Ramos (cell line): ENCODE results near the gene DNAAF5.

Experiments used
- in situ Hi-C: fragments of 300-500 bp; cut with MboI; formaldehyde crosslinking; loops from one replicate; pipeline ENCODE4 v1.14.3; 2022; ENCODE audit warnings: low sequenced_read_pairs; ENCODE audit not compliant: unreplicated experiment

The DNAAF5 gene

DNA sequence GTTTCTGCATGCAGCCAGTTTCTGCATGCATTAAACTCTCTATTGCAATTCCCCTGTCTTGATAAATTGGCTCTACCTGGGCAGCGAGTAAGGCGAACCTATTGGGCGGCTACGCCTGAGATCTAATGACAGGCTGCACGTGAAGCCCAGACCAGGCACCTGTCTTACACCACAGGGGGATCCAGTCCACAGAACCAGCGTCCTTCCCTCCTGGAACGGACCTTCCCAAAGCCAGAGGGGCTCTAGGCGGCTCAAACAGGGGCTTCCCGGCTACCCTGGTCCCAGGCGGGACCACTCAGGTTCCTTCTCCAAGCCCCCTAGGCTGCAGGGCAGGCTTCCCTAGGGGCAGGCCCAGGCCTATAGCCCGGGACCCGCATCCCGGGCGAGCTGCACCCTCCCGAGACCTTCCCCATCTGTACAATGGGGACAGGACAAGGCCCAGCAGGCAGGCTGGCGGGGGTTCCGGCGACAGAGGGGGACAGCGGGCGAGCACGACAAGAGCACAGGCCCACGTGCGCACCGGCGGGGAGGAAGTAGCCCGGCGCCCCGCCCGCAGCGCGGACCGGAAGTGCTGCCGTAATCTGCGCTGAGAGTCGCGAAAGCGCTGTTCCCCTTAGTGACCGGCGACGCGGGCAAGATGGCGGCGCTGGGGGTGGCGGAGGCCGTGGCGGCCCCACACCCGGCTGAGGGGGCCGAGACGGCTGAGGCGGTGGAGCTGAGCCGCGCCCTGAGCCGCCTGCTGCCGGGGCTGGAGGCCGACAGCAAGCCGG is at the start of gene DNAAF5:
DNAAF5 (plus strand) TSS at position 616 of the 770 bp plus-strand sequence; CDS start at position 638, 22 bp downstream.
- in situ Hi-C loops: no loop called here

DNA sequence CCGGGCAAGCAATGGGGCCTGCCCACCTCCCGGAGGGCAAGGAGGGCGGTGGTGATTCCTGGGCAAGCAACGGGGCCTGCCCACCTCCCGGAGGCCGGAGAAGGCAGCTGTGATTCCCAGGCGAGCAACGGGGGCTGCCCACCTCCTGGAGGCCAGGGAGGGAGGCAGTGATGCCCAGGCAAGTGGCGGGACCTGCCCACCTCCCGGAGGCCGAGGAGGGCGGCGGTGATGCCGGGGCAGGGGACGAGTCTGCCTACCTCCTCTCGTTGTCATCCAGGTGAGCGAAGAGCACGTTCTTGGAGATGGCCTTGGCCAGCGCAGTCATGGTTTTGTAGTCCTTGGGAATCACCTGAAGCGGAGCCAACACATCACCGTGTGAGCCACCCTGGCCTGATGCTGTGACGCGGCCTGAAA is 49.5 kb upstream of the DNAAF5 start:
- in situ Hi-C loops: no loop called here

DNA sequence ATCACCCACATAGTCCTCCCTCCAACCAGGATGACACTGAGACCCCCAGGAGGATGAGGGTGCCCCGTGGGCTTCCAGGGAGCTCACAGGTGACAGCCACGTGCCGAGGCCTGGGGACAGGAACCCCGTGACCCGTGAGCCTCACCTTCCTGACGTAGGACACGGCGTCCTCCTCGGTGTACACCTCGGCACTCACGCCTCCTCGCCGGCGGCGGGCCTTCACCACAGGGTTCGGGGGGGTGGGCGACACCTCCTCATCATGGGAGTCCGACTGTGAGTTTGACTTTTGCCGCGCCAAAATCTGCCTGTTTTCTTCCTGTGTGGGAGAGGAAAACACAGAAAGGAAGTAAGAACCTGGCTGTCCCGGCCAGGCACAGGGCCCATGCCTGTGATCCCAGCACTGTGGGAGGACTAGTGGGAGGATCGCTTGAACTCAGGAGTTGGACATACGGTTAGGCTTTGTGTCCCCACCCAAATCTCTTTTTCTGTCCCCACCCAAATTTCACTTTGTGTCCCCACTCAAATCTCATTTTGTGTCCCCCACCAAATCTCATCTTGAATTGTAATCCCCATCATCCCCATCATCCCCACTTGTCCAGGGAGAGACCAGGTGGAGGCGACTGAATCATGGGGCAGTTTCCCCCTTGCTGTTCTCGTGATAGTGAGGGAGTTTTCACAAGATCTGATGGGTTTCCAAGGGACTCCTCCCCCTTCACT is 45.9 kb upstream of the DNAAF5 start:
- in situ Hi-C loops: no loop called here

DNA sequence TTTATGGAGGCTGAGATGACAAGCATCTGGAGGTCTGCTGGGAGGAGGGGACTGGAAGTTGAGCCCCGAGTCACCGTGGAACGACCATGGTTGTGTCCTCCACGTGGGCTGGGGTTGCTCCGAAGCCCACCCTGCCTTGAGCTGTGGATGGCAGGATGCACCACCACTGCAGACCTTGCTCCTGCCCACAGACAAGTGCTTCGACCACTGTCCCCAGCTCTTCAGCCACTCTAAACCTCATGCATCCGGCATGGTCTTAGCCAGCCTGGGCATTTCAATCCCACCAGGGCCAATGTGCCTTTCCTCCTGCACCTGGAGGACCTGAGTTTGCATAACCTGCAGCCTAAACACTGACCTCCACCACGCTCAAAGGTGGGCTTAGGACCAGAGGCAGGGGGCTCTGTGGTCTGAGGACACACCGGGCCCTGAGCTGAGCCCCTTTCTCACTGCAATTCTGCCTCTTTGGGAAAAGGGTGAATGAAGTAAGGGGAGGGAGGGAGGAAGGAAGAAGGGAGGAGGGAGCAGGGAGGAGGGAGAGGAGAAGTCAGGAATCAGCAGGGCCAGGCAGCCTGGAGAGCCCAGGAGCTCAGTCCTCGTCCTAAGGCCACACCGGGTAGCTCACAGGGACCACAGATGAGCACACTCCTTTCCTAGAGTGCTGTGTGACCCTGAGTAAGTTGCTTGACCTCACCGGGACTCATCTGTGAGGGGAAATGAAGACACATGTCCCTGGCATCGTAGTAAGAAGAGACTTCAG is 44.8 kb upstream of the DNAAF5 start:
- in situ Hi-C loops: no loop called here

DNA sequence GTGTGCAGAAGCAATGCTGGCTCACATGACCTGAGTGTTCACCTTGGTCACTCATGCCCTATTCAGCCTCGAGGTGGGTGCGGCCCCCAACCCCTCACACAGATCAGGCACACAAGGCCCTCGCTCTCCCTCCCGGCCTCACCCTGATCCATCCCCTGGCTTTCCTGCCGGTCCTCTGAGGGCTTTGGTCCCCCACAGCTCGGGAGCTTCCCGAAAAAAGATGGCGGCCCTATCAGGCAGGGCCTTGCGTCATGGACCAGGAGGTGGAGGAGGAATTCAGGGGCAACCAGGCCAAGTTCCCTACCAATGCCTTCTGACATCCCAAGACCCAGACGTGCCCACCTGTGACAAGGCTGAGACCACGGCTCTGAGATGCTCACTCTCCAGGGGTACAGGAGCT is 43.7 kb upstream of the DNAAF5 start:
- in situ Hi-C loops: no loop called here

DNA sequence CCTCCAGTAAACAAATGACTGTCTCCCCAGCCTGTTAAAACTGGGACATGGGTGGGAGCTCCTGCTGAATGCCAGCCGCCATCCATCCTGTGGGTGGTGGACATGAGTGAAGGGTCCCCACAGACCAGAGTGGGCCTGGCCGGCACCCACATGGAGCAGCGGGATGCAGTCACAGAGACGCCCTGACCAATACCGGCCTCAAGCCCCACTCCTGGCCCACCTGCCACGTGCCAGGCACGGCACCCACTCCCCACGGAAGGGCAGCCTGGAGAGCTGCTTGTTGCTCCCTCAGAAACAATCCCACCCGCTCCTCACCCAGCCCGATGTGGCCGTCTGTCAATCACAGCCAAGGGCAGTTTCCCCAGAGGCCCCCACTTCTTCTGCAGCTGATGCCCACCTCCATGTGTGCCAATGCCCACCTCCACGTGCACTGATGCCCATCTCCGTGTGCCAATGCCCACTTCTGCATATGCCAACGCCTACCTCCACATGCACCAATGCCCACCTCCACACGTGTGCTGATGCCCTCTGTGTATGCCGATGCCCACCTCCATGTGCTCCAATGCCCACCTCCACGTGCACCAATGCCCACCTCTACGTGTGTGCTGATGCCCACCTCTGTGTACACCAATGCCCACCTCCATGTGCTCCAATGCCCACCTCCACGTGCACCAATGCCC is 42.8 kb upstream of the DNAAF5 start:
- in situ Hi-C loops: no loop called here

DNA sequence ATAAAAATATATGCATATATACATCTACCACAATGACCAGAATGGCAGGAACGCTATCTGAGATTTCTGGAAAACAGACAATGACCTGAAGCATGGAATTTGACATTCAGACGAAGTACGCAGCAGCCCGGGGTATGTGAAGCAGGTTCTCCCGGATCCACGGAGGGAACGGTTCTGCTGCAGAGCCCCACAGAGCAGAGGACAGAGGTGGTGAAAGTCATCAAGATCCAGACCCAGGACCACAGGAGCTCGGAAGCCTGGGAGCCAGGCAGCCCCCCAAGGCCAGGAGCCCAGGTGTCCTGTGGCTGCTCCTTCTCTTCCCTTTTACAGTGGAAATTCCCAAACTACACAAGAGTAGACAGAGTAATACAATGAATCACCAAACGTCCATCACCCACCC is 42.1 kb upstream of the DNAAF5 start:
- in situ Hi-C loops: no loop called here

DNA sequence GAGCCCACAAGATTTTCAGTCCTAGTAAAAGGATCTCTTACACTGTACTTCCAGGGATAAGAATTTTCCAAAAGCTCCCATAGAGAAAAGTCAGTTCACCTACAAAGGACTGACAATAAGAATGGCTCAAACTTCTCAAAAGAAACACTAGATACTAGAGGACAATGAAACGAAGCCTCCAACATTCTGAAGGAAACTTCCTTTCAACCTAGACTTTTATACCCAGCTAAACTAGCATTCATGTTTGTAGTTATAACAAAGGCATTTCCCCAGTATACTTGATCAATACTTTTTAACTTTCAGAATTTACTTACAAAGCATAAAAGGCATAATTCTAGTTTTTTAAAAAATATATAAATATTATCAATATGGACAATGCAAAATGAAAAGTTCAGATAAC is 41.0 kb upstream of the DNAAF5 start:
- in situ Hi-C loops: no loop called here

DNA sequence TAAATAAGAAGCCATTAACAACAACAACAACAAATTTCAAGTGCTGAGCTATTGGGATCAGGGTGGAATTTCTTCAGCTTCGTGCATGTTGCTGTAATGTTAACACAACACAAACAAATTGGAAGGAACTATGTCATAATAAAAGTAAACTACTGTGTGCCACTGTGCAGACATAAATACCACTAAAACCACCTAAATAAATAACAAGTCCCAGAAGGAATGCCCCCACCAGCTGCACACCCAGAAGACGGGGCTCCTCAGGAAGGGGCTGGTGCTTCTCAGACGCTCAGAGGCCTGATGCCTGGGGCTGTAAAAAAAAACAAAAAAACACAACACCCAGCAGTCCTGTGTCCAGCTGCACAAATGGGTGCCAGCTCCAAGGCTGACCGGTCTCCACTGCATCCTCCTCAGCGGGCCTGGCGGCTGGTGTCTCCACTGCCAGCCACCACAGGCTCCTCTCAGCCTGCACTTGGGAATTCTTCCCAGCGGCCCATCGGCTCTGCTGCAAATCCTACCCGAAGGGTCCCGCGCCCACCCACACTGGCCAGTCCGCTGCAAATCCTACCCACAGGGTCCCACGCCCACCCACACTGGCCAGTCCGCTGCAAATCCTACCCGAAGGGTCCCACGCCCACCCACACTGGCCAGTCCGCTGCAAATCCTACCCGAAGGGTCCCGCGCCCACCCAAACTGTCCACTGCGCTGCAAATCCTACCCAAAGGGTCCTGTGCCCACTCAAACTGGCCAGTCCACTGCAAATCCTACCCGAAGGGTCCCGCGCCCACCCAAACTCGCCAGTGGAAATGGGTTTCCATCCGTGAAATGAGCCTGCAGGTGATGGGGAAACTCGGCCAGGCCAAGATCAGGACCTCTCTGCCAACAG is 35.8 kb upstream of the DNAAF5 start:
- in situ Hi-C loops: no loop called here

DNA sequence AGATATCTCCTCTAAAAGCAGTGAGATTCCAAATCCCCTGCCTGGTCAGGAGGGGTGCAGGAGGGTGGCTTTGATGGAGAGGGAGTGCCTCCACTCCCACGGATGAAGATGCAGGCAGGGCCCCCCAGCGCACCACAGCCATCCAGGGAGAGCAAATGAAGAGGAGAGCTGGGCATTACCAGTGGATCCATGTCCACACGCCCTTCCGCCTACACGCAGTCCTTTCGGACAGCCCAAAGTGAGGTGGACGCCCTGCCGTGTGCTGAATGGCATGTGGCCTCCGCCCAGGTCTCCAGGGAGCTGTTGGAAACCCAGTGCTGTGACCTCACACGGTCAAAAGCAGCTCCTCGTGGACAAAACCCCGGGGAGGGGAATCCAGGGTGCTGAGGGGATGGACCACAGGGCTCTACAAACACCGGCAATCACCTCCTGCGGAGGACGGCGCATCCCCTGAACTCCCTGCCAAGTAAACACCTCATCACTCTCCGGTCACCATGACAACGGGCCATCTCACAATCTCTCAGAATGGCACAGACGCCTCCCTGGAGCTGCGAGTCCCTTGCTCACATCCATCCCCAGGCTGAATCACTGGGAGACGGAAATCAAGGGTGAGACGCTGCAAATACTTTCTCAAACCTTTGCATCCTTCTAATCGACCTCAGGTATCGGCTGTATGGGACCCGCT is 35.0 kb upstream of the DNAAF5 start:
- in situ Hi-C loops: no loop called here

DNA sequence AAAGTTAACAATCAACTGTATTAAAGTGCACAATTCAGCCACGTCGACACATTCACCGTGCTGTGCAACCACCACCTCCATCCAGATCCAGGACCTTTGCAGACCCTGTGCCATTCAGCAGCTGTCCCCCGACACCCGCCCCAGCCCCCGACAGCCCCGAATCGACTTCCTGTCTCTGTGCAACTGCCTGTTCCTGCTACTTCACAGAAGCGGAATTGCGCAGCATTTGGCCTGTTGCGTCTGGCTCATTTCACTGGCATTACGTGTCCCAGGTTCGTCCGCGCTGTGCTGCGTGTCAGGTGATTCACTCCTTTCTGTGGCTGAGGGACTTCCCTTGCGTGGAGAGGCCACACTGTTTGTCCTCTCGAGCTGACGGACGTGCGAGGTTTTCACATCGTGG is 33.2 kb upstream of the DNAAF5 start:
- in situ Hi-C loops: no loop called here

DNA sequence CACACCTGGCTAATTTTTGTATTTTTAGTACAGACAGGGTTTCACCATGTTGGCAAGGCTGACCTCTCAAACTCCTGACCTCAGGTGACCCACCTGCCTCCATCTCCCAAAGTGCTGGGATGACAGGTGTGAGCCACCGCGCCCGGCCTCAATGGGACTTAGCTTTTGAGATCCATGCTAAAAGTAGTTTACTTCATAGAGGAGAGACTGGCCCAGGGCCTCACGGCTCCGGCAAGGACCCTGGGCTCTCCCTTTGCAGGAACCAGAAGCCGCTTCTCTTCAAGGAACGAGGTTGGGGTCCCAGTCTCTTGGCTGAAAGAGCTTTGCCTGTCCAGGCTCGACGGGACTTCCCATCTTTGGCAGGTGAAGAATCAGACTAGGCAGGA is 30.1 kb upstream of the DNAAF5 start:
- in situ Hi-C loops: no loop called here

DNA sequence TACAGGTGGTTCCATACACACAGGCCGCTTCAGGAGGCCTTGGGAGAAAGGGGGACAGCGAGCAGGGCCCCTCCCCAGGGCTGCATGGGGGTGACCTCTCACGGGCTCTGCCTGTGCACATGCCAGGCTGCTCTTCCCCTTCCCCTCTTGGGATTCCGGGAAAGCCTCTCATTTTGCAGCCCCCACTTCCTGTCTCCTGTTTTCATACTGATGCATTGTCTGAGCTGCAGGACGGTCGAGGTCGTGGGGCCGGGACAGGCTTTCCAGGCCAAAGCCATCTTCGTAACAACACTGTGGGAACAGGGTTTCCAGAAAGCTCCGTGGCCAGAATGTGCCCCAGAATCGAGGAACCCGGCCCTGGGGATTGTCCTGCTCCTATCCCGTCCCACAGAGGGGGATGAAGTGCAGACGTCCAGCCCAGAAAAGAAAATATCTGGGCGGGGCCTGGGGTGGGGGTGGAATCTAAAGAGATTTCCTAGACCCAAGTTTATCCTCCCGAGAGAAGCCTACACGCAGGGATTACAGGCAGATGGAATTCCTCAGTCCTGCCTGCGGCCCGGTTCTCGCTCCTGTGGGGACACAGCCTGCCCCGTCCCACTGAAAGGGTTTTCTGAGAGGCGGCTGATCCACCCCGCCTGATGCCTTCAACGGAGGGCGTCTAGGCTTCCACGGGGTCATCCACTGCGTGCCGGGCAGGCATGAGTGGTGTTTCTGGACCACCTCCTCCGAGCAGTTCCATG is 29.5 kb upstream of the DNAAF5 start:
- in situ Hi-C loops: no loop called here

DNA sequence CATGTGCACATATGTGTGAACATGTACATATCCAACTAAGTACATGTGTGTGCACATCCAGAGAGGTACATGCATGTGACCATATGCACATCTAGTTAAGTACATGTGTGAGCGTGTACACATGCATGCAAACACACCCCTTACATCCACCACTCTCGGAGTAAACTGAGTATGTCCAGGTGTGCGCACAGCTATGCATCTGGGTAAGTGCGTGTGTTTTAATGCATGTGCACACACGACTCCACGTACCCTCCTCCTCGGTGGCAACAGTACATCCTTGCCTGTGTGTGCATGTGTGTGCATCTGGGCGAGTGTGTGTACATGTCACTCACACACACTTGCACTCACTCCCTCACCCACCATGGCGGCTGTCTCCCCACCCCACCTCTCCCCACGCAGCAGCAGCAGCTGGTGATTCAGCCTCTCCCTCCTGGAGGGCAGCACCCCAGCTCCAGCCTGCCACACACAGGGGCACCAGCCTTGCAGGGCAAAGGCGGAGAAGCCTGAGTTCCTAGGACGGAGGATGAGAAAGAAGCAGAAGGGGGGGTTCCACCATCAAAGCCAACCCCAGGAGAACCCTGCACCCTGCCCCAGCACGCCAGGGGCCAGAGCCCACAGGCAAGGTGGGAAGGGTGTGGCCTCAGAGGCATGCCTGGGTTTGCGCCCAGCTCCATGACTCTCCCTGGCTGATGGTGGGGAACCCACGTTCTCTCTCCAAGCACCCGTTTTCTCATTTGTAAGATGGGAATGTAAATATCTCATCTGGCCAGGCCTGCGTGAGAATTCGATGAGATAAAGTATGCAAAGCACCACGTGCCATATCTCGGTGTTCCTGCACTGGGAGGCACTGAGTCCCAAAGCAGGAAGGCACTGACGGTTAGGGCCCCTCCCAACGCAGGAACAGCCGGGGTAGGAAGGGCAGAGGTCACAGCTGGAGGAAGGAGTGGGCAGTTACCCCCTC is 27.7 kb upstream of the DNAAF5 start:
- in situ Hi-C loops: no loop called here

DNA sequence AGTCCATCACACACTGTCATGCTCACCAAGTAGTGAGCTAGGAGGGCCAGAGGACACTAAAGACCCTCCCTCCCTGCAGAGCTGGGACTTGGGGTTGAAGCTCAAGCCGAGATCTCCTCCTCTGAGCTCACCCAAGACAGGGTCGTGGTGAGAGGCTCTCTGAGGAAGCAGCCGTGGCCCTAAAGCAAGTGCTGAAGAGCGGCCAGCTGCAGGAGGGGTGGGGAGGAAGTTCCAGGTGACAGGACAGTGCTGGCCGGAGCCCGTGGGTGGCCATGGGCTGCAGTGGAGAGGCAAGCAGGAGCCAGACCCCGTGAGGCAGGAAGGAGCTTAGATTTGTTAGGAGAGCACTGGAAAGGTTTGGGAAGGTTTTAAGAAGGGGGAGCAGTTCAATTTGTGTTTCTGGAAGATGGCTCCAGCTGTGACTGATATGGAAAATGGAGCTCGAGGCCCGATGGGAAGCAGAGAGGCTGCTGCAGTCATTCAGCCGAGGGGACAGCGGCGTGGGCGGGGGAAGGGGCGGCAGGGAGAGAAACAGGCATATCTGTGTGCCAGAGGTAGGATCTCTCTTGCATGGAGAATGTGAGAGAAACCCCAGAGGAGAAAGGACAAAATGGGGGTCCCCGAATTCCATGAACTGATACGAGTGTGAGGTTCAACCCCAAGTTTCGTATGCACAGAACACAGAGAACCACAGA is 26.9 kb upstream of the DNAAF5 start:
- in situ Hi-C loops: no loop called here

DNA sequence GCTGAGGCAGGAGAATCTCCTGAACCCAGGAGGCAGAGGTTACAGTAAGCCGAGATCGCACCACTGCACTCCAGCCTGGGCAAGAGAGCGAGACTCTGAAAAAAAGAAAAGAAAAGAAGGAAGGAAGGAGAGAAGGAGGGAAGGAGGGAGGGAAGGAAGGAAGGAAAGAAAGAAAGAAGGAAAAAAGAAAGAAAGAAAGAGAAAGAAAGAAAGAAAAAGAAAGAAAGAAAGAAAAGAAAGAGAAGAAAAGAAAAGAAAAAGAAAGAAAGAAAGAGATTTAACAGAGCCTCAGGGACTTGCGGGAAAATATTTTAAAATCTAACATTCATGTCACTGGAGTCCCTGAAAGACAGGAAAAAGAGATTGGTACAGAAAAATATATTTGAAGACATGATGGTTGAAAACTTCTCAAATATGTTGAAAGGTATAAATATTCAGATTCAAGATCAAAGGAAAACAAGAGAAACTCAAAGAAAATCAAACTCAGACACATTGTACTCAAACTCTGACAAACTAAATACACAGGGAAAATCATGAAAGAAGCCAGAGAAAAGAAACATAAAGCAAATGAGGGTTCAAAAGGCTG is 25.3 kb upstream of the DNAAF5 start:
- in situ Hi-C loops: no loop called here
